H9 (cell line): ENCODE measurements around the gene KIF14. TPM values are rescaled to one million over a fixed set of nuclear protein-coding genes. Genes with fewer than 3 reads are reported as not detected.

Experiments used
- DNase-seq: peaks from one replicate; pipeline ENCODE4 v3.0.0-alpha.2; 2017
- H2AFZ ChIP-seq: one replicate; pipeline ENCODE4 v1.6.1; 2013; ENCODE audit warnings: mild to moderate bottlenecking, low read length, control low read depth, moderate library complexity
- H2AK5ac ChIP-seq: 2 replicates; pipeline ENCODE4 v1.6.1; 2013; ENCODE audit warnings: low read length, control low read depth, mixed read lengths; ENCODE audit not compliant: insufficient read length
- H2BK120ac ChIP-seq: one replicate; pipeline ENCODE4 v1.6.1; 2013; ENCODE audit warnings: low read depth, mild to moderate bottlenecking, low read length, control low read depth, inconsistent platforms; ENCODE audit not compliant: poor library complexity, severe bottlenecking
- H2BK12ac ChIP-seq: 2 replicates; pipeline ENCODE4 v1.6.1; 2013; ENCODE audit warnings: low read length, control low read depth, mixed read lengths, low read depth; ENCODE audit not compliant: insufficient read length
- H2BK15ac ChIP-seq: 2 replicates; pipeline ENCODE4 v1.6.1; 2013; ENCODE audit warnings: low read depth, low read length, control low read depth
- H2BK20ac ChIP-seq: one replicate; pipeline ENCODE4 v1.6.1; 2013; ENCODE audit warnings: low read depth, mild to moderate bottlenecking, low read length, control low read depth, inconsistent platforms; ENCODE audit not compliant: poor library complexity, severe bottlenecking
- H2BK5ac ChIP-seq: 2 replicates; pipeline ENCODE4 v1.6.1; 2013; ENCODE audit warnings: low read length, control low read depth, mixed read lengths; ENCODE audit not compliant: insufficient read length
- H3K14ac ChIP-seq: 2 replicates; pipeline ENCODE4 v1.6.1; 2013; ENCODE audit warnings: low read length, control low read depth; ENCODE audit not compliant: insufficient read depth
- H3K18ac ChIP-seq: 2 replicates; pipeline ENCODE4 v1.6.1; 2013; ENCODE audit warnings: low read depth, mild to moderate bottlenecking, mixed read lengths, low read length, control low read depth; ENCODE audit not compliant: insufficient read length
- H3K23ac ChIP-seq: 2 replicates; pipeline ENCODE4 v1.6.1; 2013; ENCODE audit warnings: low read length, control low read depth, mixed read lengths, low read depth; ENCODE audit not compliant: insufficient read length
- H3K23me2 ChIP-seq: 2 replicates; pipeline ENCODE4 v1.6.1; 2013; ENCODE audit warnings: low read depth, mild to moderate bottlenecking, mixed read lengths, low read length, control low read depth; ENCODE audit not compliant: insufficient read length, poor library complexity, severe bottlenecking
- H3K27ac ChIP-seq: 2 replicates; pipeline ENCODE4 v1.5.1; 2013; ENCODE audit warnings: low read length, control low read depth, mixed read lengths, low read depth; ENCODE audit not compliant: insufficient read length
- H3K27me3 ChIP-seq: 2 replicates; pipeline ENCODE4 v1.6.1; 2013; ENCODE audit warnings: low read length, control low read depth, inconsistent platforms; ENCODE audit not compliant: insufficient read depth
- H3K4ac ChIP-seq: 2 replicates; pipeline ENCODE4 v1.6.1; 2013; ENCODE audit warnings: low read depth, mild to moderate bottlenecking, control low read depth, inconsistent platforms, low read length, moderate library complexity
- H3K4me1 ChIP-seq: 2 replicates; pipeline ENCODE4 v1.6.1; 2013; ENCODE audit warnings: low read length, control low read depth, inconsistent platforms; ENCODE audit not compliant: insufficient read depth
- H3K4me2 ChIP-seq: 2 replicates; pipeline ENCODE4 v1.6.1; 2013; ENCODE audit warnings: low read length, control low read depth, mixed read lengths; ENCODE audit not compliant: insufficient read length, insufficient read depth
- H3K56ac ChIP-seq: 2 replicates; pipeline ENCODE4 v1.6.1; 2013; ENCODE audit warnings: low read depth, mild to moderate bottlenecking, mixed read lengths, low read length, control low read depth; ENCODE audit not compliant: insufficient read length
- H3K79me1 ChIP-seq: 2 replicates; pipeline ENCODE4 v1.6.1; 2013; ENCODE audit warnings: low read depth, mild to moderate bottlenecking, moderate library complexity, low read length, control low read depth, inconsistent platforms; ENCODE audit not compliant: insufficient read depth, poor library complexity, severe bottlenecking
- H3K79me2 ChIP-seq: 2 replicates; pipeline ENCODE4 v1.6.1; 2013; ENCODE audit warnings: low read length, control low read depth, inconsistent platforms; ENCODE audit not compliant: insufficient read depth
- H3K9ac ChIP-seq: 2 replicates; pipeline ENCODE4 v1.6.1; 2013; ENCODE audit warnings: low read length, control low read depth, mixed read lengths; ENCODE audit not compliant: insufficient read length; ENCODE audit errors: extremely low read depth
- H3K9me3 ChIP-seq: one replicate; pipeline ENCODE4 v1.6.1; 2013; ENCODE audit warnings: low read depth, low read length, inconsistent platforms; ENCODE audit not compliant: control insufficient read depth
- H3T11ph ChIP-seq: one replicate; pipeline ENCODE4 v1.6.1; 2013; ENCODE audit warnings: mild to moderate bottlenecking, low read length, control low read depth, inconsistent platforms
- H4K20me1 ChIP-seq: one replicate; pipeline ENCODE4 v1.6.1; 2013; ENCODE audit not compliant: control insufficient read depth, insufficient read length, insufficient read depth
- H4K5ac ChIP-seq: 2 replicates; pipeline ENCODE4 v1.6.1; 2013; ENCODE audit warnings: low read depth, mild to moderate bottlenecking, mixed read lengths, low read length, control low read depth; ENCODE audit not compliant: insufficient read length
- H4K8ac ChIP-seq: replicated peaks from 2 replicates; pipeline ENCODE4 v1.6.1; 2013; ENCODE audit warnings: low read length, control low read depth, mixed read lengths, low read depth; ENCODE audit not compliant: insufficient read length
- H4K91ac ChIP-seq: 2 replicates; pipeline ENCODE4 v1.6.1; 2013; ENCODE audit warnings: low read depth, mild to moderate bottlenecking, moderate library complexity, mixed read lengths, low read length, control low read depth; ENCODE audit not compliant: insufficient read length
- H3K27ac Mint-ChIP-seq, 3 experiments: 2 replicates in 2 of 3; 3 replicates in 1 of 3; pipeline ENCODE4 v1.8.0; 2020 to 2021; ENCODE audit warnings: mixed read lengths in 3 of 3, mild to moderate bottlenecking in 1 of 3, moderate library complexity in 1 of 3
- H3K27me3 Mint-ChIP-seq: 2 replicates; pipeline ENCODE4 v1.8.0; 2021; ENCODE audit warnings: low read depth, mild to moderate bottlenecking, moderate library complexity, mixed read lengths
- H3K36me3 Mint-ChIP-seq, 3 experiments: 2 replicates in 2 of 3; 3 replicates in 1 of 3; pipeline ENCODE4 v1.8.0; 2020 to 2021; ENCODE audit warnings: low read depth in 3 of 3, mixed read lengths in 3 of 3; ENCODE audit not compliant: insufficient read depth in 1 of 3
- H3K4me1 Mint-ChIP-seq, 2 experiments: 2 replicates each; pipeline ENCODE4 v1.8.0; 2020; ENCODE audit warnings: mixed read lengths in 2 of 2
- H3K4me3 Mint-ChIP-seq, 2 experiments: 2 replicates in 1 of 2; 3 replicates in 1 of 2; pipeline ENCODE4 v1.8.0; 2020 to 2021; ENCODE audit warnings: mild to moderate bottlenecking in 2 of 2, mixed read lengths in 2 of 2, moderate library complexity in 1 of 2
- H3K9me3 Mint-ChIP-seq, 2 experiments: 2 replicates in 1 of 2; 3 replicates in 1 of 2; pipeline ENCODE4 v1.8.0; 2020; ENCODE audit warnings: mild to moderate bottlenecking in 2 of 2, mixed read lengths in 2 of 2, moderate library complexity in 1 of 2
- CTCF ChIP-seq: fragments of 200-600 bp; sonication (generic); conservative IDR thresholded peaks from 3 replicates; pipeline ENCODE4 v1.8.0; 2021; ENCODE audit warnings: antibody characterized with exemption, mild to moderate bottlenecking
- WGBS: extraction: QIAGEN DNeasy Blood & Tissue Kit; methylation state at CpG from one replicate; pipeline ENCODE4 v1.1.7; 2013; ENCODE audit warnings: missing lambda C conversion rate, low lambda C conversion rate, mixed read lengths; ENCODE audit not compliant: insufficient read length; ENCODE audit errors: extremely low coverage; 5-methylcytosine and 5-hydroxymethylcytosine counted together
- total RNA-seq: library from RNA; stranded (reverse); gene quantifications from 2 replicates; pipeline ENCODE4 v1.2.1, GENCODE V29; 2021

The KIF14 gene
- total RNA-seq, 1 experiment from 2014 or later = 18.2 TPM

- Histone ChIP-seq H2BK20ac (no peak overlapping the region), H4K91ac (no peak overlapping the region), H3K9ac (no peak overlapping the region), H3K27me3 (no peaks in the 10 kb centered on the region), H2BK12ac (no peak overlapping the region), H2BK15ac (no peak overlapping the region), H3K4me2 (no peak overlapping the region), H3K27ac (no peak overlapping the region), H3K79me2 (no peaks in the 10 kb centered on the region), H3T11ph (no peak overlapping the region), H2BK120ac (no peak overlapping the region), H4K8ac (no peak overlapping the region), H3K79me1 (no peaks in the 10 kb centered on the region), H3K9me3 (no peaks in the 10 kb centered on the region), H3K23ac (no peak overlapping the region), H2BK5ac (no peak overlapping the region), H3K14ac (no peak overlapping the region), H3K23me2 (no peaks in the 10 kb centered on the region), H2AK5ac (no peak overlapping the region), H3K4me1 (no peaks in the 10 kb centered on the region), H3K4ac (no peak overlapping the region), H3K18ac (no peak overlapping the region), H2AFZ (no peak overlapping the region), H4K5ac (no peak overlapping the region), H3K56ac (no peak overlapping the region), H4K20me1 (no peaks in the 10 kb centered on the region)
- Mint-ChIP-seq H3K36me3 (no peaks in the 10 kb centered on the region), H3K4me1 (peaks cover 3 to 4% of the 10 kb centered on the region in 2 experiments; a peak in 3 of 4 replicates), H3K4me3 (no peak overlapping the region), H3K9me3 (no peaks in the 10 kb centered on the region), H3K27me3 (no peaks in the 10 kb centered on the region), H3K27ac (no peak overlapping the region; a peak in 1 of 7 replicates)
- WGBS = no CpG with 5 or more reads among the region's 6 CpGs
- no peak for DNase-seq
- no peak for TF ChIP-seq CTCF
Observed at GRCh38 chr1:200546577-200546976, 74.0 kb downstream of the KIF14 start.
